AG04449 (cell line): ENCODE measurements around the gene FSIP2.

Source experiments
- CTCF ChIA-PET: fragments of 350-600 bp; formaldehyde crosslinking; extraction: SDS; loops from one replicate; lab custom pipeline; 2021; ENCODE audit warnings: antibody characterized with exemption; lab: Yijun Ruan, JAX
- POLR2A ChIA-PET: fragments of 400-600, 350-600 bp; formaldehyde crosslinking; extraction: SDS; loops from one replicate; lab custom pipeline; 2020; ENCODE audit warnings: antibody characterized with exemption, inconsistent platforms; lab: Yijun Ruan, JAX
- DNase-seq: peaks from one replicate; pipeline ENCODE4 v3.0.0-alpha.2; 2010; ENCODE audit warnings: low read depth, low spot score
- H3K4me3 ChIP-seq: 2 replicates; pipeline ENCODE4 v1.5.1; 2011; ENCODE audit warnings: low read depth, mild to moderate bottlenecking, control low read depth, low read length
- CTCF ChIP-seq: IDR thresholded peaks from one replicate; pipeline ENCODE4 v1.5.1; 2011; ENCODE audit warnings: mild to moderate bottlenecking, moderate library complexity, low read length, control low read depth, inconsistent platforms; ENCODE audit not compliant: insufficient read depth; ENCODE audit errors: missing control alignments

The FSIP2 gene

GRCh38 chr2:185738679-185739472 lies at the start of gene FSIP2:
FSIP2 (plus strand) TSS chr2:185738804; CDS start chr2:185738895, 91 bp downstream.
- TF ChIP-seq CTCF: peak; percentile 76
- CTCF ChIA-PET: no interaction called here
- POLR2A ChIA-PET: no interaction called here
- DNase-seq: no peak
- peak within 1 kb of the TSS; percentile 39 for H3K4me3 ChIP-seq

GRCh38 chr2:185689906-185690539 lies 48.6 kb upstream of the FSIP2 start:
- CTCF ChIA-PET: no interaction called here
- POLR2A ChIA-PET: no interaction called here

GRCh38 chr2:185695711-185696235 lies 42.8 kb upstream of the FSIP2 start:
- no peak for DNase-seq

More at GRCh38 chr2:185689906-185690539, 48.6 kb upstream of the FSIP2 start:
- TF ChIP-seq CTCF: no peak
- no peak overlapping the region for H3K4me3 ChIP-seq
- no peak for DNase-seq

GRCh38 chr2:185700883-185701282 lies 37.7 kb upstream of the FSIP2 start:
- DNase-seq: no peak
- POLR2A ChIA-PET: no interaction called here
- CTCF ChIA-PET: no interaction called here
- no peak overlapping the region for H3K4me3 ChIP-seq
- no peak for TF ChIP-seq CTCF

More at GRCh38 chr2:185695711-185696235, 42.8 kb upstream of the FSIP2 start:
- CTCF ChIA-PET: no interaction called here
- no peak overlapping the region for H3K4me3 ChIP-seq
- POLR2A ChIA-PET: no interaction called here
- no peak for TF ChIP-seq CTCF

GRCh38 chr2:185734658-185735057 lies 3.9 kb upstream of the FSIP2 start:
- H3K4me3 ChIP-seq: no peak overlapping the region
- no peak for DNase-seq
- CTCF ChIA-PET: no interaction called here
- POLR2A ChIA-PET: no interaction called here
- TF ChIP-seq CTCF: no peak

- ChIA-PET CTCF (no interaction called here), POLR2A (no interaction called here)
- no peak for TF ChIP-seq CTCF
- no peak for DNase-seq
- no peak overlapping the region for H3K4me3 ChIP-seq
These were observed 2.4 kb upstream of the FSIP2 start for GRCh38 chr2:185736210-185736609.
